NOMO-1 treated with DMSO at 0.1 percent for 48 hours (cell line): ENCODE data around the gene SNX8.

Source experiments
- DNase-seq: peaks from one replicate; lab custom pipeline; 2025; ENCODE audit not compliant: unreplicated experiment; lab: John Stamatoyannopoulos, UW

The SNX8 gene

GRCh38 chr7:2247141-2247995 is 66.9 kb downstream of the SNX8 start:
- DNase-seq = no peak

GRCh38 chr7:2245883-2246675 is 68.2 kb downstream of the SNX8 start:
- no peak for DNase-seq

GRCh38 chr7:2244404-2244995 is 69.7 kb downstream of the SNX8 start:
- no peak for DNase-seq

GRCh38 chr7:2243458-2243857 is 70.8 kb downstream of the SNX8 start:
- no peak for DNase-seq

GRCh38 chr7:2242541-2243429 is 71.5 kb downstream of the SNX8 start:
- DNase-seq = peak; percentile 49

GRCh38 chr7:2241580-2242540 is 72.4 kb downstream of the SNX8 start, which contains the start of the genes MRM2 and NUDT1:
TSS of gene MRM2 (minus strand) at chr7:2242205. CDS start at chr7:2242169, 36 bp downstream.
TSS of gene NUDT1 (plus strand) at chr7:2242226. CDS start at chr7:2244575, 2,349 bp downstream.
- peak; percentile 59 for DNase-seq

- DNase-seq = no peak
These were observed 75.0 kb downstream of the SNX8 start for GRCh38 chr7:2239242-2239641.

GRCh38 chr7:2237109-2237602 is 77.1 kb downstream of the SNX8 start:
- DNase-seq = peak; percentile 100

- no peak for DNase-seq
These were observed 80.3 kb downstream of the SNX8 start for GRCh38 chr7:2233926-2234325.

- DNase-seq = peak; percentile 74
These were observed 81.3 kb downstream of the SNX8 start, which contains the start of gene MAD1L1 for GRCh38 chr7:2232766-2233520. TSS of gene MAD1L1 (minus strand) at chr7:2232945. CDS start at chr7:2230133, 2,812 bp downstream.

GRCh38 chr7:2231992-2232765 is 82.1 kb downstream of the SNX8 start:
- DNase-seq = no peak

- DNase-seq = no peak
These were observed 83.4 kb downstream of the SNX8 start for GRCh38 chr7:2230882-2231281.

- DNase-seq = no peak
These were observed 84.0 kb downstream of the SNX8 start for GRCh38 chr7:2230226-2230625.

- DNase-seq = no peak
These were observed 84.8 kb downstream of the SNX8 start for GRCh38 chr7:2229467-2229866.

- DNase-seq = no peak
These were observed 85.3 kb downstream of the SNX8 start for GRCh38 chr7:2228921-2229320.

GRCh38 chr7:2227699-2228098 is 86.5 kb downstream of the SNX8 start:
- no peak for DNase-seq

GRCh38 chr7:2225830-2226229 is 88.4 kb downstream of the SNX8 start:
- DNase-seq = no peak

GRCh38 chr7:2225336-2225735 is 88.9 kb downstream of the SNX8 start:
- DNase-seq = no peak
